Measurements from ENCODE around the gene ZFAND5. TPM values are rescaled to one million over a fixed set of nuclear protein-coding genes. Genes with fewer than 3 reads are reported as not detected.

The ZFAND5 gene
- total RNA-seq, 1 experiment from 2014 or later: 227 TPM

- Histone ChIP-seq H3K36me3 (ENCODE audit: low read depth) (no peaks in the 10 kb centered on the region), H3K27ac (no peak overlapping the region), H3K4me1 (replicated peaks; ENCODE audit: insufficient read depth) (no peaks in the 10 kb centered on the region), H3K4me3 (no peak overlapping the region), H3K4me2 (no peak overlapping the region), H3K9me2 (ENCODE audit: insufficient read depth) (no peaks in the 10 kb centered on the region), H3K27me3 (ENCODE audit: insufficient read depth, low read depth) (no peaks in the 10 kb centered on the region), H4K20me1 (ENCODE audit: insufficient read depth) (no peaks in the 10 kb centered on the region), H3K9me3 (ENCODE audit: insufficient read depth, low read depth) (no peaks in the 10 kb centered on the region), H2AFZ (no peak overlapping the region), H3F3A (ENCODE audit: insufficient read depth, low read depth) (no peaks in the 10 kb centered on the region), H3K79me2 (ENCODE audit: low read depth) (no peaks in the 10 kb centered on the region)
- TF ChIP-seq EZH2 (IDR thresholded peaks at IDR 0.05; ENCODE audit: low read depth): no peak
- no peak for TF ChIP-seq CTCF (conservative IDR thresholded peaks at IDR 0.05)
- no TSS peak for BruUV-seq (replicated peaks)
- CTCF ChIA-PET: no interaction called here
- POLR2A ChIA-PET (ENCODE audit: unreplicated experiment): no interaction called here
- no peak for DNase-seq
- intact Hi-C loops (cut with micrococcal nuclease; ENCODE audit: unreplicated experiment): no loop called here
These were observed 37.4 kb downstream of the ZFAND5 start for GRCh38 chr9:72327631-72328030.

- H3K9me3 ChIP-seq (ENCODE audit: insufficient read depth, low read depth): no peaks in the 10 kb centered on the region
- H3K4me1 ChIP-seq (replicated peaks; ENCODE audit: insufficient read depth): no peaks in the 10 kb centered on the region
- no peaks in the 10 kb centered on the region for H3K36me3 ChIP-seq (ENCODE audit: low read depth)
- no peaks in the 10 kb centered on the region for H3K27me3 ChIP-seq (ENCODE audit: insufficient read depth, low read depth)
- no peaks in the 10 kb centered on the region for H4K20me1 ChIP-seq (ENCODE audit: insufficient read depth)
- no peak overlapping the region for H3K4me3 ChIP-seq
- H3K79me2 ChIP-seq (ENCODE audit: low read depth): no peaks in the 10 kb centered on the region
- no peaks in the 10 kb centered on the region for H3K9me2 ChIP-seq (ENCODE audit: insufficient read depth)
- TF ChIP-seq EZH2 (IDR thresholded peaks at IDR 0.05; ENCODE audit: low read depth) (no peak), CTCF (conservative IDR thresholded peaks at IDR 0.05) (no peak)
- H3K27ac ChIP-seq: no peak overlapping the region
- no peaks in the 10 kb centered on the region for H3F3A ChIP-seq (ENCODE audit: insufficient read depth, low read depth)
- intact Hi-C loops (cut with micrococcal nuclease; ENCODE audit: unreplicated experiment): no loop called here
- no peak for DNase-seq
- ChIA-PET CTCF (no interaction called here), POLR2A (ENCODE audit: unreplicated experiment) (no interaction called here)
- H3K4me2 ChIP-seq: no peak overlapping the region
- no peak overlapping the region for H2AFZ ChIP-seq
- no TSS peak for BruUV-seq (replicated peaks)
These were observed 38.4 kb downstream of the ZFAND5 start for GRCh38 chr9:72326641-72327040.

GRCh38 chr9:72324974-72325373 lies 40.0 kb downstream of the ZFAND5 start:
- Histone ChIP-seq H3K79me2 (ENCODE audit: low read depth) (no peaks in the 10 kb centered on the region), H3K27ac (no peak overlapping the region), H3K9me2 (ENCODE audit: insufficient read depth) (no peaks in the 10 kb centered on the region), H2AFZ (no peak overlapping the region), H3K27me3 (ENCODE audit: insufficient read depth, low read depth) (no peaks in the 10 kb centered on the region), H3F3A (ENCODE audit: insufficient read depth, low read depth) (no peaks in the 10 kb centered on the region), H3K4me1 (replicated peaks; ENCODE audit: insufficient read depth) (no peaks in the 10 kb centered on the region), H3K4me3 (no peak overlapping the region), H4K20me1 (ENCODE audit: insufficient read depth) (no peaks in the 10 kb centered on the region), H3K9me3 (ENCODE audit: insufficient read depth, low read depth) (no peaks in the 10 kb centered on the region), H3K4me2 (no peak overlapping the region), H3K36me3 (ENCODE audit: low read depth) (no peaks in the 10 kb centered on the region)
- TF ChIP-seq CTCF (conservative IDR thresholded peaks at IDR 0.05) (no peak), EZH2 (IDR thresholded peaks at IDR 0.05; ENCODE audit: low read depth) (no peak)
- CTCF ChIA-PET: no interaction called here
- POLR2A ChIA-PET (ENCODE audit: unreplicated experiment): no interaction called here
- DNase-seq: no peak
- intact Hi-C loops (cut with micrococcal nuclease; ENCODE audit: unreplicated experiment): no loop called here
- no TSS peak for BruUV-seq (replicated peaks)
